ENCODE measurements around the gene ULK4.
"Not testable (repeated sequence)": the region's sequence is repeated elsewhere in the genome, so short reads cannot be mapped to it uniquely, and the experiment has no call there.

Gene ULK4

DNA sequence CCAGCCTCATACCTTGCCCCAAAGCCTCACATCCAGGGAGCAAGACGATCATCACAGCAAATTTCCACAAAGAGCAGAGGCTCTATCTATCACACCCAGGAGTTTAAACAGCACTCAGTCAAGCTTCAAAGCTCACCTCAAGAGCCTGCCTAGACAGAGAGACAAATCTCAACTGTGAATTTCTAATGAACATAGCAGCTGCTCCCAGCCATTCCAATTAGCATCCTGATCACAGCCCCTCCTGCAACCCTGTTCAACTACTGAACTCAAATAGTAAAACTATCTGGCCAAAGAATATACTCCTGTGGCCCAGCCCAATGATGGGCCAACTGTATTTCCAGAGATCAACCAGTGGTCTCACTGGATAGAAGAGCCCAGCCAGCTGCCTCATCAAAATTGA is 492.8 kb downstream of the ULK4 start:
- DNase-seq = no peak

DNA sequence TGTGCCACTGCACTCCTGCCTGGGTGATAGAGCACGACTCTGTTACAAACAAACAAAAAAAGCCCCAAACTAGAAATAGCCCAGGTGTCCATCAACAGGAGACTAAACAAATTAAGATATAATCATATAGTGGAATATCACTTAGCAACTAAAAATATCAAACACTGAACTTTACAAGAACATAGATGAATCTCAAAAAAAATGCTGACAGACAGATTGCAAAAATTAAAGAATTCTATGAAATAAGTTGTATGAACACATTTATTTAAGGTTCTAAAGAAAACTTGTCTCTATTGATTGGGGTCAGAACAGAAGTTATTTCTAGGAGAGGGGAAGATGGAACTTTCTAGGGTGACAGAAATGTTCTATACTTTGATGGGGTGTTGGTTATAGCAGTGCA is 494.4 kb downstream of the ULK4 start:
- no peak for DNase-seq

DNA sequence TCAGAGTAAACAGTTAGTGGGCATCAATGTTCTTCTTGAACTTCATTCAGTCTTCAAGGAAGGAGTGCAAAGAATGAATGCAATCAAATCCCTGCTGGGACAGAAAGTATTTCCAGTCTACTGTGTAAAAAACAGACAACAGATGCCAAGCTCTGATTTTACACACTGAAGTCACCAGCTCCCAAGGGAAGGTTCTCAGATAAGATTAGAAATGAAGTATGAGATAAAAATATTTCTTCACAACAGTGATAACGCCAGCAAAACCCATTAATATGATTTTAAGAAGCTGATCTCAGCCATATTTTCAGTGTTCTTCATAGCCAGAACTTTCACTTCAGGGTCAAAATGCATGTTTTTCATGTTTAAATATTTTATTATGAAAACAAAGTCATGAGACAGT is 497.0 kb downstream of the ULK4 start:
- no peak for DNase-seq

DNA sequence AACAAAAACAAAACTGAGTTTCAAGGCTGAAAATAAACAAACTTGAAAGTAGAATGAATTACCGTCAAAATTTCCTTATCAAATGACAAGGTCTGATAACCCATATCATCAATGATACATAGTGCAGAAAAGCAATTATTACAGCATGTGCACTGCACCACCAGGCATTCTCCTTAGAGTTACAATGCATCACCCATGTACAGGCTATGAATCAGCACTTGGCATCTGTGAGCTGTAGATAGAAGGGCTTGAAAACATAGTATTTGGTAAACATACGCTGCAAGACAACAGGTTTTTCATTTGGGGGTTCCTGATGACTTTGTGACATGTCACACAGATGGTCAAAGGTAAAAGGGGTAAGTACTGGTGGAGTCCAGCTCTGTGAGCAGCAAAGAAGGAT is 497.5 kb downstream of the ULK4 start:
- no peak for DNase-seq

DNA sequence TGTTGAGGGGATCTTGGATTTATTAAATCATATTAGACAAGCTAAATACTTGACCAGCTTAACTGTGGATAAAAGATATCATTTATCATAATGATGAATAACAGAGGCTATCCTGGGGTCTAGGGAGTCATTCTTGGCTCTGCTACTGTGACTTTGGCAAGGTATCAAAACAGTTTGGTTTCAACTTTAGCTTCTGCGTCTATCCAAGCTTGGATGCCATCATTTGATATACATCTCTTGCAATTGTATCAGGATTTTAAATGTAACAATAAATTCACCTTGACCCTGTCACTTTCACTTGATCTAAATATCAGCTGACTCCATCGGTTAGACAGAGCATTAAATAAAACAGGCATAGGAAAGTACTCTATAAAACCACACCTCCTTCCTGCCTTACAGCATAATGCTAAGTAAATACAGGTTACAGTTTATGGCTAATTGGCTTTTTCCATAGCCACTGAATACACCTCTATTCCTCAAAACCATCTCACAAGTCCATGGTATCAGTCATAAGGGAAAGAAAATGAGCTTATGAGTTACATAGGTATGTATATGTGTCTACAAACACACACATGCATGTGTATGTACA is 499.7 kb downstream of the ULK4 start:
- no peak for DNase-seq

DNA sequence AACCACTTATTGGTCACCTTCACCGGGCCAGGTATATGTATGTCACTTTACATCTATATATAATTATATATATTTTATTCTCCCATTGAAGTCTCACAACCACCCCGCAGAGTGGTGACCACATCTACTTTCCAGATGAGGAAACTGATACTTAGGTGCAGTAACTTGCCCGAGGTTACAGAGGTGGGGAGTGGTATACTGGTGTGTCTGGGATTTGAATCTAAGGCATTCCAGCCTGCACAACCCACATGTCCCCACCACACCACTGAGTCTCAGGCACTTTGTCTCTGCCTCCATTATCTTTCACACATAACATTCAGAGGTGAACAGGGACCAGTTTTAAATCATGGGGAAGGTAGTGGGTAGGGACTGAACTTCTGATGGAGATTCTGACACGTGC is 501.2 kb downstream of the ULK4 start:
- no peak for DNase-seq

DNA sequence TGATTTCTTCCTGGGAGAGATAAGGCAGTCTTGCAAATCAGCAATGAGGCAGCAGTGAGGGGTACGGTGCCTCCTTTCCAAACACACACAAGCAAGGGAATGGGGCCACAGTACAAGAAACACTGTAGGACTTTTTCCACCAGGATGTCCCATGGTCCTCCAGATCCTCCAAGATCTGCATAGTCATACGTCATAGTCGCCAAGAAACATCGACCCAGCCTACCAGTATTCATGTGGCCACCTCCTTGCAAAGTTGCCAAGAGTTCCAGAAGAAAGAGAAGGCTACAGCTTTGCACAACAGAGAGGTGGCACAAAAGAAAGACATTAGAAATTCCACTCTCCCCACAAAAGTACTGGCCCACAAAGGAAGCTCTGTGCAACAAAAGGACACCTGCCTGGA is 504.7 kb downstream of the ULK4 start:
- DNase-seq = no peak

DNA sequence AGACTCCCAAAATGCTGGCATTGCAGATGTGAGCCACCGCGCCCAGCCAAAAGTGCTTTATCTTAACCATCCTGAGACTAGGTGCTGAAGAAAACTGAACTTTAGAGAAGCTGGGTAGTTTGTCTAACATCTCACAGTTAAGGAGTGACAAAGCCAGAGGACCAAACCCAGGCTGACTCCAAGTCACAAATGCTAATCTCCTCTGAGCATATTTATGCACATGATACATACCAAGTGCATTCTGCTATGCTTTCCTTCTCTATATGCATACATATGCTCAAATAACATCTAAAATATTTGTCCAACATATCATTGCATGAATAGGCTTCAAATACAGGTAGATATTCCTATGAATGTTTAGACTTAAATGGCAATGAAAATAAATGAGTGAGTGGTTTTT is 505.7 kb downstream of the ULK4 start:
- no peak for DNase-seq

DNA sequence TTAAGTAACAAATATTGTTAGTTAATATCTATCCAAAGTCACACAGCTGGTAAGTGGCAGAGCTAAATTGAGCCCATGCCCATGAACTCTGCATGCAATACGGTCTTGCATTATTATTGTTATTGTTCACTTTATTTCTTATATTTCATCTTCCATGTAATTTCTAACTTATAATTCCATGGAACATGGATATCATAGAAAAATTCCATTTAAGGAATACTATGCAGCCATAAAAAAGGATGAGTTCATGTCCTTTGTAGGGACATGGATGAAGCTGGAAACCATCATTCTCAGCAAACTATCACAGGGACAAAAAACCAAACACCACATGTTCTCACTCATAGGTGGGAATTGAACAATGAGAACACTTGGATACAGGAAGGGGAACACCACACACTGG is 508.3 kb downstream of the ULK4 start:
- not testable (repeated sequence) for DNase-seq

DNA sequence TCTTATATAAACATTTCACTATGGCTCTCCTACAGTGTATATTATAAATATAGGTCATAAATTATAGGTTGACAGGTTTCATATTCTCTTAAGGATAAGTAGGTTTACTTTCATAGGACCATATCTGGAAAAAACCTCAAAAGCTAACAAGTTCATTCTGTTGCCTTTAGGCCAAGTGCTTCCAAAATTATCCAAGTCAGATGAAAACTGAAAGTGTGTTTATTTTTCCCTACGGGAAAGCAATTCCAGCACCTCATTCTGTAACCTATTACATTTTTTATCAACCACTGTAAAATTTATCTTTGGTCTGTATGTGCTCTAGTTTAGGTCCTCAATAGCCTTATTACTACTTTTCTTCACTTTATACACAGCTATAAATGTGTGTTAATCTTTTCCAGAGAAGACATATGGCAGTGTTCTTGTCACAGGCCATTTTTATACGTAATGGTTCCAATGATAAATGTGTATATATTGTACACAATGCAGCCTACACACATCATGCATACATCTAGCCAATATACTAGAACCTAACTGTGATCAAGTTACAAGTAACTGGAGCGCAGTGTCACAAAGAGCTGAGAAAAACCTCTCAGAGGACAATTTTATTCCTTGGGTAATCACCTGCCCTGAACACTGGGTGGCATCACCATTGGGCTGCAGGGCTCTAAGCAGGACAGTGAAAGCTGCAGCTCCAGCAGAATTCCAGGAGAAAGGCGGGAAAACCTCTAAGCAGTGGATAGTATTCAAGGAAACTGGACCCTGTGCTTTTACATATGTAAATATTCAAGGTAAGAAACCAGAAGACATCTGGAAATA is 511.3 kb downstream of the ULK4 start:
- no peak for DNase-seq

DNA sequence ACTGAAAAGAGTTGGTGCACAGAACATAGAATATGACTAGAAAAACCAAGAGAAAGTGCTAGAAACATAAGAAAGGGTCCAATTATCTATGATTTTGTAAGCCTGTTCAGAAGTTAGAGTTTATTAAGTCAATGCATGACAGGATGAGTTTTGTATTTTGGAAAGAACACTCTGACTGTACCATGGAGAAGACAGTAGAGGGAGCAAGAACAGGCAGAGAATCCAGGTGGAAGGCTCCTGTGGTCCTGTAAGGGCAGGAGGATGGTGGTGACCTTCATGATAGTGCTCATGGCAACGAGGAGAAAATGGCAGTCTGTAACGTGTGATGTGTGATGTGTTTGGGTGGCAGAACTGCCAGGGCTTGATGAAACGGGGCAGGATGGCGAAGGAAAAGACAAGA is 513.5 kb downstream of the ULK4 start:
- no peak for DNase-seq

DNA sequence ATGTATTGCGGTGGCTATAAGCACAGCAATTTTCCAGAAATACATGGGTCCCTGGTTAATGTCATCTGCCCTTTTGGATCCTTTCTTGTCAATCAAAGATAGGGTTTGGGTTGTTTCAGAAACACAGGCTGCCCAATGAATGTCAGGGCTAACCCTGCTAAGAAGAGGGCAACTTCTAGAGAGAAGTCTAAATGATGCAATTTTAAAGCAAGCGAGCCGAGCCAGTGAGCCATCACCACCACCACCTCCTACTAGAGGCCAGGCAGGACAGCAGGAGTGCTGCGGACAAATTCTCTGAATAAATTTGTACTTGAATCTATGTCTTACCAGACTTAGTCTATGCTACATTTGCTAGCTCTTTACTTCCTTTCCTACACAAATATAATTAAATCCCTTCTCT is 514.2 kb downstream of the ULK4 start:
- DNase-seq = no peak

DNA sequence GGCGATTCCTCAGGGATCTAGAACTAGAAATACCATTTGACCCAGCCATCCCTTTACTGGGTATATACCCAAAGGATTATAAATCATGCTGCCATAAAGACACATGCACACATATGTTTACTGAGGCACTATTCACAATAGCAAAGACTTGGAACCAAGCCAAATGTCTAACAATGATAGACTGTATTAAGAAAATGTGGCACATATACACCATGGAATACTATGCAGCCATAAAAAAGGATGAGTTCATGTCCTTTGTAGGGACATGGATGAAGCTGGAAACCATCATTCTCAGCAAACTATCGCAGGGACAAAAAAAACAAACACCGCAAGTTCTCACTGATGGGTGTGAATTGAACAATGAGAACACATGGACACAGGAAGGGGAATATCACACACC is 515.6 kb downstream of the ULK4 start:
- DNase-seq = not testable (repeated sequence)

DNA sequence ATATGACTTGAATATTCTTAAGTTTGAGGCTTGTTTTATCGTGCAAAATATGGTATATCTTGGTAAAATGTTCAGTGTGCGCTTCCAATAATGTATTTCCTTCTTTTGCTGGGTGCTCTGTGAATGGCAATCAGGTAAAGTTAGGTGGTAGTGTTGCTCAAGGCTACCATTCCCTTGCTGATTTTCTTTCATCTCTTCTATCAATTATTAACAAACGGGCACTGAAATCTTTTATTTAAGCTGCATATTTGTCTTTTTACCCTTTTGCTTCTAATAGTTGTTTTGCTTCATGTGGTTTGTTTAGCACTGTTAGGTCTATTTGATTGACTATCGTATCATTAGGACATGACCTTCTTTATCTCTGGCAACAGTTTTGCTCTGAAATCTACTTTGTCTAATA is 520.3 kb downstream of the ULK4 start:
- DNase-seq = no peak

DNA sequence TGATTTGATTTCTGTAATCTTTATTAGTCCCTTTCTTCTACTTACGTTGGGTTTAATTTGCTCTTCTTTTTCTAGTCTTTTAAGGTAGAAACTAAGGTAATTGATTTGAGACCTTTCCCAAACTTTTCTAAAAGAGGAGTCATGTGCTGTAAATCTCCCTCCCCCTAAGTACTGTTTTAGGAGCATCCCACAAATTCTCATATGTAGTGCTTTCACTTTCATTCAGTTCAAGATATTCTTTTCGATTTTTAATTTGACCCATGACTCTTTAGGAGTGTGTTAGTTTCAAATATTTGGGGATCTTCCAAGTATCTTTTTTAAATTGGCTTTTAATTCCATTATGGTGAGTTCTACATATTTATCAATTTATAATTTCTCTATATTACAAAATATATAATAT is 520.8 kb downstream of the ULK4 start:
- no peak for DNase-seq

DNA sequence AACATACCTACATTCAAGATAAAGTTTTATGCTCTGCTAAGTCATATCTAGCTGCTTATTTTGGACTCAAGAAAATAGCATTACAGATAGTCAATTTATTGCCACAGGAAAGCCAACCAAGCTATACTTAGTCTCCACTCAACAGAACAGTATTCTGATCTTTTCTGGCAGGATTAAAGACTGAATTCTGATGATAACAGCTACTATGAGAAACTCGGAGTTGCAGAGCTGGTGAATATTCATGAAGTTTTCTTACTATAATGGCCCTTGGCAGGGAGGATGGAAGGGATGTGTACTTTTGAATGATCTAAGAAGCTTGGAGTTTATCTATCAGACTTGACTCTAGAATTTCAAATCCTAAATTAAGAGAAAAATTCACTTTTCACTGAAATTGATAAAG is 524.9 kb downstream of the ULK4 start:
- no peak for DNase-seq

DNA sequence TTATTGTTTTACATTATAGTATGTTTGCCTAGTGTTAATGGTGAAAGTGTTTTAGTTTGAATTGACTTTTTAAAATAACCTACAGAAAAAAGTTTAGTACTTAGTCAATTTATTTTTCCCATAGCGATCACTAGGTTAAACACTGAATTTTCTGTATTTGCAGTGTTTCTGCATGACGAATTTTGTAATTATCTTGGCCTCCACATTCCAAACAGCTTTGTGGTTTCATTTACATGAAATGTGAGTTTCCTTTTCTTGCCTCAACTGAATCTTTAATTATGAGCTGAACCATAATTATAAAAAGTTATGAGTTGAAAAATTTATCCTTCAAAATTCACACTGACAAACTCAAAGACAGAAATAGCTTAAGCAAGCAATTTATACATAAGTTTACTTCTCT is 527.1 kb downstream of the ULK4 start:
- DNase-seq = no peak

DNA sequence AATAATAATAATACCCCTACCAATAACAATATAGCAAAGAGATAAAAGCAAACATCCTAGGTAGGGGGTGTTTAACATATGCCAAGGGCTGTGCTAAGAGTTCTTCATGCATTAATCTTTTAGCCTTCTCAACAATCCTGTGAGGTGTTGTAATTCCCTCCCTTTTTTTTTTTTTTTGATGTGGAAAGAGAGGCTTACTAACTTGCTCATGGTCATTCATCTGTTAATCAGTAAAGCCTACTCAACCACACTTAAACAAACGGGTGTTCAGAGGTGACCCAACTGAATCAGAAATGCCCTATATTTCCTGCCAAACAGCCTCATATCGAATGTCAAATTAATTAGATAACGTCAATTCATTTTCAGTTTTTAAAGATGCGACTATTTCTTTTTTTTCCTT is 530.5 kb downstream of the ULK4 start:
- DNase-seq = no peak

DNA sequence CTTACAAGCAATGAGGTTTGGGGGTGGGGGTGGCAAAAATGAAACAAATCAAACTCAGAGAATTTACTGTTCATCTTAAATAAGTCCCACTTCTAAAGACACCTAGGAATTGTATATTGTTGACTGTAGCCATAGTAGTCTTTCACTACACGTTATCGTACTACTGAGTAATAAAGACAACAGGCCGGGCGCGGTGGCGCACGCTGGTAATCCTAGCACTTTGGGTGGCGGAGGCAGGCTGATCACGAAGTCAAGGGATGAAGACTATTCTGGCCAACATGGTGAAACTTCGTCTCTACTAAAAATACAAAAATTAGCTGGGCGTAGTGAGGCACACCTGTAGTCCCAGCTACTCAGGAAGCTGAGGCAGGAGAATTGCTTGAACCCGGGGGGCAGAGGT is 531.0 kb downstream of the ULK4 start:
- DNase-seq = no peak

DNA sequence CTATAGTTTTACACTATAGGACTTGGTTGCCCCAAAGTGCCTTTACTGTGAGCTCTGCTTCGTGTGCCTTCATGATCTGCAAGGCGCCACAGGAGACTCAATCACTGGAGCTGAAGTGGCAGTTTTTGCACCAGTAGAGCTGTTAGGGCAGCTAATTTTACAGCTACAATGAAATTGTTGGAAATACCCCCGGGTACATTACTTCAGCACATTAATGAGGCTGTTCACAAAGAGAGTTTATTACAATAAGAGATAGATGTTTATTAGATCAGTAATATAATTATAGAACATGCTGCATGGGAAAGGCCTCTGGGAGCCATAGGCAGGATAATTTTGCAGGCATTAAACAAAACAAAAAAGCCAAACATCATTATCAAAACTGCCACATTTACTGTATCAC is 531.5 kb downstream of the ULK4 start:
- no peak for DNase-seq

DNA sequence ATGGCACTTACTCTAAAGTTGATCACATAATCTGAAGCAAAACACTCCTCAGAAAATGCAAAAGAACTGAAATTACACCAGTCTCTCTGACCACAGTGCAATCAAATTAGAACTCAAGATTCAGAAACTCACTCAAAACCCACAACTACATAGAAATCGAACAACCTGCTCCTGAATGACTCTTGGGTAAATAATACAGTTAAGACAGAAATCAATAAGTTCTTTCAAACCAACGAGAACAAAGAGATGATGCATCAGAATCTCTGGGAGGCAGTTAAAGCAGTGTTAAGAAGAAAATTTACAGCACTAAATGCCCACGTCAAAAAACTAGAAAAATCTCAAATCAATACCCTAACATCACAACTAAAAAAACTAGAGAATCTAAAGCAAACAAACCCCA is 535.4 kb downstream of the ULK4 start:
- DNase-seq = no peak

DNA sequence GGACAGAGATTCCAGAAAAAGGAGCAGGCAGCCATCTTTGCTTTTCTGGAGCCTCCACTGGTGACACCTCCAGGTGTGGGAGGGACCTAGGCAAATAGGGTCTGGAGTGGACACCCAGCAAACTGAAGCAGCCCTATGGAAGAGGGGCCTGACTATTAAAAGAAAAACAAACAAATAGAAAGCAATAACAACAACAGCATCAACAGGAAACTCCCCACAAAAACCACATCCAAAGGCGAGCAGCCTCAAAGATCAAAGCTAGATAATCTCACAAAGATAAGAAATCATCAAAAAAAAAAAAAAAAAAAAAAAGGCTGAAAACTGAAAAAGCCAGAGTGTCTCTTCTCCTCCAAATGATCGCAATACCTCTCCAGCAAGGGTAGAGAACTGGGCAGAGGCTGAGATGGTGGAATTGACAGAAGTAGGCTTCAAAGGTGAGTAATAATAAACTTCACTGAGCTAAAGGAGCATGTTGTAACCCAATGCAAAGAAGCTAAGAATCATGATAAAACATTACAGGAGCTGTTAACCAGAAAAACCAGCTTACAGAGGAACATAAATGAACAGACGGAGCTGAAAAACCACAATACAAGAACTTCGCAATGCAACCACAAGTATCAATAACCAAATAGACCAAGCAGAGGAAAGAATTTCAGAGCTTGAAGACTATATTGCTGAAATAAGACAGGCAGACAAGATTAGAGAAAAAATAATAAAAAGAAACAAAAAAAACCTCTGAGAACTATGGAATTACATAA is 537.2 kb downstream of the ULK4 start:
- DNase-seq = peak; percentile 26

DNA sequence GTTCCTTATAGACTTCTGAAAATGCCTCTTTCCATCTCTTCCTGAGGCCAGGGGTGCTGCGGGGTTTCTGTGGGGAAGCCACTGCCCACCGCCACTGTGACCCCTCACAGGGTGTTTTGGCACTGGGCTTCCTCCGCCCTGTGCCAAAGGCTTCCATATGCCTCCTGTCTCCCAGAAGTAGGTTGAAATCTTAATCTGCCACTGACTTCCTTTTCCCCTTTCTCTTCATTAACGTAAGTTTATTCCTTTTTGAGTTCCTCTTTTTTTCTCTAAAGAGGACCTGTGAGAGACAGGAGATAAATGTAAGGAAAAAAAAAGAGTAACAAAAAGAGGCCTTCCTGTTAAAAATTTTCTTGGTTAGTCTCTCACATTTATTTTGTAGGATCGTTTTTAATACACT is 542.1 kb downstream of the ULK4 start:
- DNase-seq = no peak

DNA sequence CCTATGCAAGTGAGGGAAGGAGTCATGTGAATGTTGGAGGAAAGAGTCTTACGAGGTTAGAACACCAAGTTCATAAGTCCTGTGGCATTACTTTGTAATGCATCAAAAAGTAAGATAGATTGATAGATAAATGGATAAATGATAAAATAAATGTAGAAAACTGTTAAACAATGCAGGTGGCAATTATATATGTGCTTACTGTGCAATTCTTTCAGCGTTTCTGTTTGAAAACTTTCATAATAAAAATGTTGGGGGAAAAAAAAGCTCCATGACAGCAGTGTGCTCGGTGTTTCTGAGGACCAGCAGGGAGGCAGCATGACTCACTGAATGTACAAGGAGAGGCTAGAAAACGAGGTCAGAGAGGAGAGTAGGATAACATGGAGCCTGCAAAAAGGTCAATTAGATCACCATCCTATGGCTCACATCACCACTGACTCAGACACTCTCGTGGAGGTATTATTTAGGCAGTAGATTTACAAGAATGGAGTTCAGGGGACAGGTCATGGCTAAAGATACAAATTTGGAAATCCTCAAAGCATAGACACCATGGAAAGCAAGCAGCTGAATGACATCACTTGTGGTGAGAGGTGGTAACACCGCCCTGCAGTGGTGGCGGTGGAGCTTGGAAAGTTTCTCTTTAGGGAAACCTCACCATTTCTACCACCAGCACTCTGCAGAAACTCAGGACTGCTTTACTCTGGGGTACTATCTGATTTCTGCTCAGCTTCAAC is 542.8 kb downstream of the ULK4 start:
- peak; percentile 39 for DNase-seq
